C4-2B (cell line): ENCODE results near the gene LSM14A.
"Not testable (repeated sequence)": the region's sequence is repeated elsewhere in the genome, so short reads cannot be mapped to it uniquely, and the experiment has no call there.

Experiments
- H3K27ac ChIP-seq: fragments of 450-650 bp; 2 replicates; pipeline ENCODE4 v1.5.1; 2017
- CTCF ChIP-seq: fragments of 450-650 bp; conservative IDR thresholded peaks from 2 replicates; pipeline ENCODE4 v1.5.1; 2017; ENCODE audit warnings: mild to moderate bottlenecking
- ZFX ChIP-seq: fragments of 450-650 bp; IDR thresholded peaks from 2 replicates; pipeline ENCODE4 v1.6.1; 2017

The LSM14A gene

GRCh38 chr19:34148658-34149185 is 23.6 kb upstream of the LSM14A start:
- H3K27ac ChIP-seq, result no peak overlapping the region
- TF ChIP-seq CTCF, result no peak
- TF ChIP-seq ZFX, result no peak

GRCh38 chr19:34149873-34150272 is 22.4 kb upstream of the LSM14A start:
- no peak for TF ChIP-seq CTCF
- TF ChIP-seq ZFX, result no peak
- no peak overlapping the region for H3K27ac ChIP-seq

- no peak overlapping the region for H3K27ac ChIP-seq
- TF ChIP-seq CTCF (no peak), ZFX (no peak)
Measured at GRCh38 chr19:34150558-34150957, 21.7 kb upstream of the LSM14A start.

- TF ChIP-seq ZFX, result no peak
- no peak for TF ChIP-seq CTCF
- no peak overlapping the region for H3K27ac ChIP-seq
Measured at GRCh38 chr19:34151439-34151838, 20.9 kb upstream of the LSM14A start.

- TF ChIP-seq CTCF (no peak), ZFX (no peak)
- H3K27ac ChIP-seq, result no peak overlapping the region
Measured at GRCh38 chr19:34154401-34154800, 17.9 kb upstream of the LSM14A start.

GRCh38 chr19:34155686-34156085 is 16.6 kb upstream of the LSM14A start:
- H3K27ac ChIP-seq, result no peak overlapping the region
- TF ChIP-seq CTCF, result no peak
- no peak for TF ChIP-seq ZFX

GRCh38 chr19:34158966-34159365 is 13.3 kb upstream of the LSM14A start:
- H3K27ac ChIP-seq, result not testable (repeated sequence)

GRCh38 chr19:34159541-34159940 is 12.8 kb upstream of the LSM14A start:
- H3K27ac ChIP-seq, result not testable (repeated sequence)

- not testable (repeated sequence) for H3K27ac ChIP-seq
Measured at GRCh38 chr19:34161902-34162301, 10.4 kb upstream of the LSM14A start.
